Dedifferentiated amniotic fluid mesenchymal stem cell (primary cell): ENCODE results near the gene CACNA2D1.

ENCODE experiments used
- DNase-seq: peaks from one replicate; pipeline ENCODE4 v3.0.0-alpha.2; 2016; ENCODE audit errors: extremely low spot score

Gene CACNA2D1

DNA sequence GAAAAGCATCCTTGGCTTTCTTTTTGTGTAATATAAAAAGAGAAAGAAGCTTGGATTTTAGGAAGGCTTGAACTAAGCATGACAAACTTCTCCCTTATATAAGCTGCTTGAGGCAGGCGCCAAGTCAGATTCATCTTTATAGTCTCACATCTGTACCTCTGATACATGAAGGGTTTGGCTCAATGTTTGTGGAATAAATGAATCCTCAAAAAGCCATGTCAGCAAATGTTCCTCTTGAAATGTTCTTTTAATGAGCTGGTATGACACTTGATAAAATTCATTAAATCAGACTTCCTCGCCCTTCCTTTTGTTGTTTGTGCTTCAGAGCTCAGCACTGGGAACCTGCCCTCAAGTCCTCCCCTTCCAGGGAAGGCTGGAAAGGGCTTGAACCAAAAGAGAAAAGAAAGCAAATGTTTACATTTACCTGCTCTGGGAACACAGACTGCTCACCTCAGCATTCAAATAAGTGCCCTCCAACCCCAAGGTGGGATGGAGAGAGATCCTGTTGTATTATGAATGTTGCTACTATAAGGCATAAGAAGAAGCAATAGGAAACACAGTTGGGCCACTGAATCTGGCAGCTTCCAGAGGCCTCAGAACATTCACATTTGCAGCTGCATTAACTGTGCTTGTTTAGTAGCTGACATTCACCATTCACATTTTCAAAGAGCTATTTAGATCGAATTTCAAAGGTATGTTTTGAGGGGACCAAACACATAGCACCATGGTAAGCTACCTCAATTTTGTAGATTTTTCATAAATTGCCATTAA is 212.6 kb downstream of the CACNA2D1 start:
- DNase-seq, result no peak

GRCh38 chr7:82229164-82229563 is 214.4 kb downstream of the CACNA2D1 start:
- DNase-seq, result no peak

DNA sequence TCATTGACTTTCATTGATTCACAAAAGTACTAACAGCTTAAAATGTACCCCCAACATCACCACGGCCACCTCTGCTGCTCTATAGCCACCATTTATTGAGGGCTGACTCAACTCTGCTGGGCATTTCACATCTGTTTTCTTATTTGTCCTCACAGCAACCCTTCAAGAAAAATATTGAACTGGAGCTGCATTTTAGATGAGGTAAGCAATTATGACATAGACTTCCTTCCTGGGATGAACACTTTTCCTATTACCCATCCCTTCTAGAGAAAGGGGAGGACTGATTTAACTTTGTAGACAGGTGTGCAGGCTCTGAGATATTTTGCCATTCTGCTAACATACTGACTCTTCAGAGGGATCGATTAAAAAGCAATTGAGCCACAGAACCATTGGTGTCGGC is 217.4 kb downstream of the CACNA2D1 start:
- DNase-seq, result no peak

- no peak for DNase-seq
Measured at GRCh38 chr7:82224529-82224928, 219.0 kb downstream of the CACNA2D1 start.

DNA sequence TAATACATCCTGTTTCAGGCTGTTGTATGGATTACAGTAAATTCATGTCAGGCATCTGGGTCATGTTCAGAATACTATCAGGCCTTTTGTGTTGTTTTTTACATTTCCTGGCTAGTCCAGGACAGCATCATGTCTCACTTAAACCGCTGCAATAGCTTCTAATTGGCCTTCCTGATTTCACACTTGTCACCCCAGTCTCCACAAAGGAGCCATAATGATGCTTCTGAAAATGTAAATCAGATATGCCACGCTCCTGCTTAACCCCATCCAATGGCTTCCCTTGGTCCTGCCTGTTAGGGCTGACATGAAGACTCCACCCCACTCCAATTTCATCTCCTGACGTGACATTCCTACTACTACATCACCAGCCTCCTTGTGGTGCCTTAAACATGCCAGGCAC is 220.0 kb downstream of the CACNA2D1 start:
- DNase-seq, result no peak

- DNase-seq, result no peak
Measured at GRCh38 chr7:82221152-82221674, 222.4 kb downstream of the CACNA2D1 start.

DNA sequence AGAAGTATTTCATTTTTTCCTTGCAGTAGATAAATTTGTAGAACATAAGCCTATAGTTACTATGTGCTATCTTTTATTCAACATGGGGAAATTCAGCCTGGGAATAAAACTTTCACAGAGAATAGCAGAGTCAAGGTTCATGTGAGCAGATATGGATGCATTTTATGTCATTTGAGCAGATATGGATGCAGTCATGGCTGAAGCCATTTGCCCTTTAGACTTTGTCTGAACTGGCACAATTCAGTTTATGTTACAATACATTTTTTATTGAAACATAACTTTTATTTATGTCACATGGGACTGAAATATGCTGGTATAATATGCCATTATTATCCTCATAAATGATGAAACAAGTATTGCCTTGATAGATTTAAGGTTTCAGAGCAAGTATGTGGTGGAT is 231.1 kb downstream of the CACNA2D1 start:
- no peak for DNase-seq

- no peak for DNase-seq
Measured at GRCh38 chr7:82211333-82211732, 232.2 kb downstream of the CACNA2D1 start.

DNA sequence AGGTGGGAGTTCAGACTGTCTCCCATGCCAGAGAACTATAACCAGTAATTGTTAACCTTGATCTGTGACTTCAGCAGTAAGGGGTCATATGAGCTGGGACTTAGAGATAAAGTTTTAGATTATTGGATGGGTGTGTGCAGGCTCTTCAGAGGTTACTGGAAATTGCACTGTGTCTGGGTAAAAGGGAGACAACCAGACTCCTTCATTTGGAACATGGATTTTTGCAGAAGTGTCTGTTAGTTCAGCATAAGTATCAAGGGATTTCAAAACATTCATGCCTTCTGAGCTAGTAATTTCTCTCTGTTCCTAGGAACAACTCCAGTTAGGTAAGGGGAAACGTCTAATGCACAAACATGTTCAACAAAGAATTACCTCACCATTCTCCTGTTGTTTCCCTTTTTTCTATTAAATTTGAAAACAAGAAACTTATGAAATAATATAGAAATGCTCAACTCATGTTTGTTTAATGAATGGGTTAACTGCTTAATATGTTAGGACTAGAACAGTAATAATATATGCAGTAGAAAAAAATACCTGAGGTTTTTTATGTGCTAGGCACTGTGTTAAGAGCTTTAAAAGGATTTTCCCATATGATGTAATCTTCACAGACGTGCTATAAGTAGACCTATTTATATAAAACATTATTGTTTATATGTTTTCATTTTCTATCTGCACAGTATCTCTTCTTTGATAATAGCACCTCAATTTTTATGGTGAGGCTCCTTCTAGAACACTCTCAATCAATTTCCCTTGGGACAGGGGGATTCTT is 233.0 kb downstream of the CACNA2D1 start:
- DNase-seq, result no peak

- no peak for DNase-seq
Measured at GRCh38 chr7:82209179-82209747, 234.3 kb downstream of the CACNA2D1 start.

- DNase-seq, result no peak
Measured at GRCh38 chr7:82204694-82205093, 238.9 kb downstream of the CACNA2D1 start.

- DNase-seq, result no peak
Measured at GRCh38 chr7:82202965-82203364, 240.6 kb downstream of the CACNA2D1 start.

DNA sequence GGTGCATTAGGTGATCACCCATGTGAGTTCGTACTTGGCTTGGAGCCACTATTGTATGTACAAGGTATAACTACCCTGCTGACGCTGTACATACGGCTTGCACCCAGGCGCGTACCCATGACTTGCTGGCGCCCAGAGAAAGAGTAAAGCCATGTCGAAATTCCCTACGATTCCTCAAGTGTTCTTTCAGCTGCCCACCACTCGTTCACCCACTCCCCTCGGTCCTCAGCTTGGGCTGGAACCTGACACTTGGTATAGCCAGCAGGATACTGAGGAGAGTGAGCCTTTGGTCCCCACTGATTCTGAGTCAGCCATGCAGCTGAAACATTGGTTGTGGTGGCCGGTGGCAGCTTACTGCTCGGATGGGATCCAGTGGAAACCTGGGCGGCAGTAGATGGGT is 241.5 kb downstream of the CACNA2D1 start:
- no peak for DNase-seq

- DNase-seq, result no peak
Measured at GRCh38 chr7:82200601-82201000, 243.0 kb downstream of the CACNA2D1 start.

GRCh38 chr7:82194016-82194643 is 249.4 kb downstream of the CACNA2D1 start:
- DNase-seq, result no peak

DNA sequence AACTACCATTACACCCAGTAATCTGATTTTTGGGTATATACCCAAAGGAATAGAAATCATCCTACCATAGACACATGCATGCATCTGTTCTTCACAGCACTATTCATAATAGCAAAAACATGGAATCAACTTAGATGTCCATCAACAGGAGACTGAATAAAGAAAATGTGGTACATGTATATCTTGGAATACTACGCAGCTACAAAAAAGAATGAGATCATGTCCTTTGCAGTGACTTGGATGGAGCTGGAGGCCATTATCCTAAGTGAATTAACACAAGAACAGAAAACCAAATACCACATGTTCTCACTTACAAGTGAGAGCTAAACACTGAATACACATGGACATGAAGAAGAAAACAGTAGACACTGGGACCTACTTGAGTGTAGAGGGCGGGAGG is 254.9 kb downstream of the CACNA2D1 start:
- DNase-seq, result no peak

DNA sequence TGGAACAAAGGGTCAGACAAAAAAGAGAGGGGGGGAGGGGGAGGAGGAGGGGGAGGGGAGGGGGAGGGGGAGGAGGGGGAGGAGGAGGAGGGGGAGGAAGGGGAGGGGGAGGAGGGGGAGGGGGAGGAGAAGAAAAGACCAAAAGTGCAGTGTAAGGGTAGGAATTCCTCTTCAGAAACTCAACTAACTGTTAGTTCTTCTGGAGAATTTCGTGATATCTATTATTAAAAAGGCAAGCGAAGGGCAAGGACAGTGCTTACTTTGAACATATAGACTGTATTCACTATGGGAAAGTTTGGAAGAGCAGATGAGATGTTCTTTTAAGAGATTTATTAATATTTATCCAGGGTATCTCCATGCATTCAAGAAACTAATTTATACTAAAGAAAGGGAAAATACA is 258.1 kb downstream of the CACNA2D1 start:
- no peak for DNase-seq

DNA sequence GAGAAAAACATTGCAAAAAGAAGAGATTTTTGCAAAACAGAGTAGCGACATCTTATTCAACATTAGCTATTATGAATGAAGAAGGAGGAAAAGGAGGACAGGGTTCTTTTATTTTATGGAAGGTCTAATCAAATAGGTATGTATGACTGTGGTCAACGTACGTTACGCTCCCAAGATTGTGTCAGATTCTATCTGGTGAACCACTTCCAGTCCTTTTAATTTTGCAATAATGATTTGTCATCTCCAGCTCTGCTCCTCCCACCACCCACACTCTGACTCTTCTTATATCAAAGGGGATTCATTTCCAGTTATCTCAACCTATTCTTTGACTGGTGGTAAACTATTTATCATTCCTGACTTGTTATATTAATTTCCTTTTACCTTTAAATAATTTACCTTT is 259.9 kb downstream of the CACNA2D1 start:
- DNase-seq, result no peak

- no peak for DNase-seq
Measured at GRCh38 chr7:82179311-82179710, 264.3 kb downstream of the CACNA2D1 start.

GRCh38 chr7:82175319-82175718 is 268.3 kb downstream of the CACNA2D1 start:
- DNase-seq, result no peak

- no peak for DNase-seq
Measured at GRCh38 chr7:82173400-82174021, 270.1 kb downstream of the CACNA2D1 start.

GRCh38 chr7:82172881-82173280 is 270.7 kb downstream of the CACNA2D1 start:
- no peak for DNase-seq
